LNCaP clone FGC (cell line): Measurements from ENCODE around the gene TKT.

Experiments used
- DNase-seq: peaks from one replicate; pipeline ENCODE4 v3.0.0-alpha.2; 2011; ENCODE audit warnings: low read depth
- H3K4me3 ChIP-seq: 2 replicates; pipeline ENCODE4 v1.5.1; 2011; ENCODE audit warnings: mild to moderate bottlenecking, low read depth, low read length, control low read depth
- TF ChIP-seq, protein P1 (sequence below): IDR thresholded peaks from 2 replicates; pipeline ENCODE4 v1.5.1; 2012; ENCODE audit warnings: mild to moderate bottlenecking; ENCODE audit not compliant: control insufficient read depth, insufficient read depth; ENCODE audit errors: extremely low read depth

The TKT gene

DNA sequence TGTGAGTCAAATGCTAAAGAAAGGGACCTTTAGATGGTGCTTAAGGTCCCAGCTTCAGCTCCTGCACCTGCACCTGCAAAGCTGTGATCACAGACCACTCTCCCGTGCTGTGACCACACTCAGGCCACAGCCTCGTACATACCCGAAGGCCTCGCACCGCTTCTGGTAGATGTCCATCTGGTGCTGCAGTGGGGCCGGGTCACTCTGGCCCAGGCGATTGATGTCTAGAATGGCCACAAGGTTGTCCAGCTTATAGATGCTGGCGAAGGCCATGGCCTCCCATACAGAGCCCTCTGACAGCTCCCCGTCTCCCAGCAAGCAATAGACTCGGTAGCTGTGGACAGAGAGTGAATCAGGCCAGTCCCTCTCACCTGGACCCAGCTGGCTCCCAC is 21.0 kb downstream of the TKT start:
- no peak overlapping the region for H3K4me3 ChIP-seq
- TF ChIP-seq, protein P1, sequence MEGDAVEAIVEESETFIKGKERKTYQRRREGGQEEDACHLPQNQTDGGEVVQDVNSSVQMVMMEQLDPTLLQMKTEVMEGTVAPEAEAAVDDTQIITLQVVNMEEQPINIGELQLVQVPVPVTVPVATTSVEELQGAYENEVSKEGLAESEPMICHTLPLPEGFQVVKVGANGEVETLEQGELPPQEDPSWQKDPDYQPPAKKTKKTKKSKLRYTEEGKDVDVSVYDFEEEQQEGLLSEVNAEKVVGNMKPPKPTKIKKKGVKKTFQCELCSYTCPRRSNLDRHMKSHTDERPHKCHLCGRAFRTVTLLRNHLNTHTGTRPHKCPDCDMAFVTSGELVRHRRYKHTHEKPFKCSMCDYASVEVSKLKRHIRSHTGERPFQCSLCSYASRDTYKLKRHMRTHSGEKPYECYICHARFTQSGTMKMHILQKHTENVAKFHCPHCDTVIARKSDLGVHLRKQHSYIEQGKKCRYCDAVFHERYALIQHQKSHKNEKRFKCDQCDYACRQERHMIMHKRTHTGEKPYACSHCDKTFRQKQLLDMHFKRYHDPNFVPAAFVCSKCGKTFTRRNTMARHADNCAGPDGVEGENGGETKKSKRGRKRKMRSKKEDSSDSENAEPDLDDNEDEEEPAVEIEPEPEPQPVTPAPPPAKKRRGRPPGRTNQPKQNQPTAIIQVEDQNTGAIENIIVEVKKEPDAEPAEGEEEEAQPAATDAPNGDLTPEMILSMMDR, result no peak
- no peak for DNase-seq

DNA sequence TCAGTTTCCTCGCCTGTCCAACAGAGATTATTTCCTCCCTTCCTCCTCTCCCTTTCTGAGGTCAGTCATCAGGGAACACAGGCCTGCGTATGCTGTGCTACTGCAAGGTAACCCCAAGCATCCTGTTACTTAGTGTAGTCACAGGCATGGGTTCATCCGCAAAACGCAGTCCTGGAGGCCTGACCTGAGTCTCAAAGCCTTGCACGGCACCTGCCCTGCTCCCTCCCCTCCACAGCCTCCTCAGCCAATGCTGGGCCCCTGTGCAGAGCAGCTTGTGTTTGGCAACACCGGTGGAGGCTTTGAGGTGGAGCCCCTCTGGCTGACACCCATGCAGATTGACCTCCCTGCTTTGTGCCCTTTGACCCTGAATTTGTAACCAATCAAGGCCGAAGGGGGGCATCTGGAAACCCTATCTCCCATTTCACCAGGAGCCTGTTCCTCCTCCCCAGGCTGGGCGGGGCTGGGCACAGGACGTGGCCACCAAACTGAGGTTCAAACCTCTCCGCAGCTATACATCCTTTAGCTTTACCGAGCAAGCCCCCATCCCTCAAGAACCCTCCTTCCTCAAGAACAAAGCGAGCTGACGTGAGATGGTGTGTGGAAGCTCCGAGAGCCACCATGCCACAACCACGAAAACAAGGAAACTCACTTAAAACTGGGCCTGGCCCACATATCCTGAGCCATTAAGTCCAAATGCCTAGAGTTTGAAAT is 21.5 kb downstream of the TKT start:
- TF ChIP-seq, protein P1, result no peak
- DNase-seq, result no peak
- H3K4me3 ChIP-seq, result no peak overlapping the region

DNA sequence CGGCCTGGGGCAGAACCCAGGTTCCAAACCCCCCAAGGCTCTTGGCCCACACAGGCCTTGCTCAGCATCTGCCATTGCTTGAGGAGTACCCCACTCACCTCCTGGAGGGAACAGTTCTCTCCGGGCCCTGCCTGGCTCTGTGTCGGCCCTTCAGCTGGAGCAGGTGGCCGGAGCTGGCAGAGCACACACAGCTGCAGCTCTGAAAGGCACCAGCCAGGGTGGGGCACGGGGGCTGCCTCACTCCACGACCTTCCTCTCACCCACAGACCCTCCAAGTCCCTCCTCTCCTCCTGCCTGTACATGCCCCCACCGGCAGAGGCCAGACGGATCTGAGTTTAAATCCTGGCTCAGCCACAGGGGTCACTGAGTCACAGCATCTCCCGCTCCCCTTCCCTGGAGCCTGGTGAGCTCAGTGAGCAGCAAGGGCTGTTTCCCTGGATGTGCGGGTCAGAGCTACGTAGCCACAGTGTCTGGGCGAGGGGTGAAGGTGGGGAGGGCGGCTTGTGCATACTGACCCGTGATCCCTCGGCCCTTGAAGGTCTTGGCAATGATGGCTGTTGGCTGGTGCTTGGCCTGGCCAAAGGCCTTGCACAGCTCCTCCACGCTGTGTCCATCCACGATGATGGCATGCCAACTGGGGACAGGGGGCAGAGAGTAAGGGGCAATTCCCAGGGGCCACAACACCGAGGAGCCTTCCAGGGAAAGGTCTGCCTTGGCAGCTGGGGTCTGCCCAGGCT is 23.0 kb downstream of the TKT start:
- H3K4me3 ChIP-seq, result no peak overlapping the region
- TF ChIP-seq, protein P1, result no peak
- no peak for DNase-seq

DNA sequence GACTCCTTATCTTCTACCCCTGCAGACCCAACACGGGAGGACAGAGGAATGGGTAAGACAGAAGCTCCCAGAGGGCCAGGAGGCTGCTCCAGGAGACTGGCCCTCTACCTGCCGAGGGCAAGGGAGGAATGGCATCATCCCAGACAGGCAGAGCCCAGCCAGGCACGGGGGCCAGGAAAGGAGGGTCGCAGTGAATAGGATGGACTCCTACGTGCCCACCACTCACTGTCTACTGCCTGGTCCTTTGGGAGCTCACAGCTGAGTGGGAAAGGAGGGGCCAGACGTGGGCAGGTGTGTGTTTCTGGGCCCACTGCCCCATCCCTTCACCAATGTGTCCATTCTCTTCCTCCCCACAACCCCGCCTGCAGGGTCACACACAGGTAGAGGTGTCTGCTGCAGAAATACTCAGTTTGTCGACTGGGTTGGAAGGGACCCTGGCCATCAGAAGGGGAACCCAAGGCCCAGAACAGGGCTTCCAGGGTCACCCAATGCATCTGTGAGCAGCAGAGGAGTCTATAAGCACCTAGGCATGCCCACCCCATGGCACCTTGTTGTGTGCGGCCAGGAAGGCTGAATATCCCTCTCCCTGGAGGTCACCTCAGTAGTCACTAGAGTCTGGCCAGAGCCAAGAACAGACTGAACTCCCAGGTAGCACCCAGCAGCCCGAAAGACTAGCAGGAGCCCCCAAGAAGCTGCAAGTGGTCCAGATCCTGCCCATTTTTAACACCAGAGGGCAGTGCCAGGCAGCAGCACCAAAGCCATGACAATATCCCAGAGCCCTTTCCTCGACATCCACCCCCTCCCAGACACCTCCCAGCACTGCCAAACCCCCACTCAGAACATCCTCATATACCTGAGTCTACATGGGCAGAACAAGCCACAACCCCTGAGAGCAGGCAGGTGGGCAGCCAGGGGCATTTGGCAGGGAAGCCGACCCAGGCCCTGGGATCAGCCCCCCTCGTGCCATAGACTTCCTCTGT is 24.0 kb downstream of the TKT start:
- TF ChIP-seq, protein P1, result 0 out of 2 replicates have a peak, but pooled peaks have one; percentile 17
- no peak overlapping the region for H3K4me3 ChIP-seq
- DNase-seq, result no peak

DNA sequence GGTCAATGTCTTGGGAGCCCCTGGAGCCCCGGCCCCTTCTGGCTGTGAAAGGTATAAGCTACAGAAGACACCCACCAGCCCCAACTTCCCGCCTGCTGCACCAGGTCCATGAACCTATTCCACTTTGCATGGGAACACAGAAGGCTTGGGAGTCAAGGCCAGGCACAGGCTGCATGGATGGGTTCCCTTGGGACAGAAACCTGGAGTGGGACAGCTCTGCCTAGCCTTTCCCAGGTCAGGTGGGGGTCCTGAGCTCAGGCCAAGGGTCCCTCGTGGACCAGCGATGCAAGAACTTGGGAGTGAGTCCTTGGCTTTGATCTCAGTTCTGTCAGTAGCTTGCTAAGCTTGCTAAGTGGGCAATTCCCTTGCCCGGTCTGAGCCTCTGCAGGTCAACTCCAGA is 25.0 kb downstream of the TKT start:
- no peak overlapping the region for H3K4me3 ChIP-seq
- DNase-seq, result no peak
- TF ChIP-seq, protein P1, result no peak

DNA sequence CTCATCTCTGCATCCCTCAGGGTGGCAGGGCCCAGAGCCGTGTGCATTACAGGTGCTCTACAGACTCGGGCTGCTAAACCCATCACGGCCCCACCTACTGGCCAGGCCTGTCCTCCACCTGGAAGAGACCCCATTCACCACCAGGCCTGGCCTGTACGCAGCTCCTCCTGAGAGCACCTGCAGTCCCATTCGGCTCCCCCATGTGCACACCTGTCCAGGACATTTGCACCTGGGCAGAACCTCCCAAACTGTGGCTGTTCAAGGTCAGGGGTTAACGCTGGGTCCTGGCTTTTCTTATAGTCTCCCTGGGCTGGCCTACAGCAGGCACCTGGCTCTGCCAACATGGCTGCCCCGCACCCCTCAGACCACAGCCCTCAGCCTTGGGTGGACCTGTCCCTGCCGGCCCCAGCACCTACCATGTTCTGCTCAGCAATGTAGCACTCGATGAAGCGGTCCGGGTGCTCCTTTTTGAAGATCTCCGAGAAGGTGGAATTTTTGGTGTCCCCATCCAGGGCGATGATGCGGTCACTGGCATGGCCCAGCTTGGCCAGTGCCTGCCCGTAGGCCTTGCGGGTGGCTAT is 25.7 kb downstream of the TKT start:
- DNase-seq, result no peak
- no peak overlapping the region for H3K4me3 ChIP-seq
- TF ChIP-seq, protein P1, result peak; percentile 14; the same call in 1 of the 2 replicates
